GDM1 (cell line): ENCODE results near the gene SLC19A1.

Experiments used
- DNase-seq: peaks from one replicate; lab custom pipeline; 2025; lab: John Stamatoyannopoulos, UW

SLC19A1 gene

GRCh38 chr21:45454926-45455673, 87.1 kb downstream of the SLC19A1 start:
- DNase-seq = peak; percentile 19

GRCh38 chr21:45454060-45454925, 87.9 kb downstream of the SLC19A1 start:
- DNase-seq = no peak

GRCh38 chr21:45453308-45453950, 88.8 kb downstream of the SLC19A1 start:
- no peak for DNase-seq

- DNase-seq = no peak
These were observed 89.4 kb downstream of the SLC19A1 start for GRCh38 chr21:45452696-45453307.

GRCh38 chr21:45451771-45452182, 90.5 kb downstream of the SLC19A1 start:
- no peak for DNase-seq

- no peak for DNase-seq
These were observed 91.0 kb downstream of the SLC19A1 start for GRCh38 chr21:45451091-45451740.

DNA sequence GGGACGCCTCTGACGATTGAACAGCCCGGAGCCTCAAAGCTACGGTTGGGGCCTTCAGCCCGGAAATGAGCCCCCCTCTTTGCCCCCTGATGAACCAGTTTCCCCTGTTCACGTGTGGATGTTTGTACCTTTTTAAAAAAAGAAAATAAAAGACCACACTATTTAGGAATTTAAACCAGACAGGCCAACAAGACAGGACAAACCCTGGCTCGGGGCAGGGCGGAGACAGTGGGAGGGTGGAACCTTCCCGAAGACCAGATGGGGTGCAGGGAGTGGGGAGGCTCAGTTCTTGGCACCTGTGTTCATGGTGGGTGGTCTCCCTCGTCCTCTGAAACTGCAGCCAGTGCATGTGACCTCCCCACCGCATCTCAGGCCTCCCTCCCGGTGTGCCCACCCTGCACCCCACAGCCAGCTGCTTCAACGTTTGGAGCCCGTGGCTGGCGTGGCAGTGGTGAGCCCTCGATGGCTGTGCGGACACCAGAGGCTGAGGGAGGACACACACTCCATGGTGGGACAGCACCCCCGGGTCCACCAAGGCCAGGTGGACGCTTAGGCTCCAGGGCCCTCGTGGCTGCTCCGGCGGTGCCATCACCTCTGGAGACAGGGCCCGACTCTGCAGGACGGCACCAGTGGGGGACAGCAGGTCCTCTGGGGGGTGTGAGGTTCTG, 91.7 kb downstream of the SLC19A1 start:
- DNase-seq = no peak

- no peak for DNase-seq
These were observed 92.4 kb downstream of the SLC19A1 start for GRCh38 chr21:45449658-45450422.

GRCh38 chr21:45448810-45449657, 93.2 kb downstream of the SLC19A1 start:
- no peak for DNase-seq

- no peak for DNase-seq
These were observed 93.9 kb downstream of the SLC19A1 start for GRCh38 chr21:45448283-45448809.
